ENCODE data around the gene MARK1. TPM values are rescaled to one million over a fixed set of nuclear protein-coding genes. Genes with fewer than 3 reads are reported as not detected.

Gene MARK1
- total RNA-seq, 4 donors from 2014 or later = 13.0 to 32.9 (median 21.1) TPM

- WGBS, 2 donors (ENCODE audit: low coverage in 1 of 2) = 67 to 69% methylated on average over 4 of the region's 4 CpGs
Observed at GRCh38 chr1:220631238-220631815, 103.4 kb downstream of the MARK1 start.

GRCh38 chr1:220637759-220638158 is 109.8 kb downstream of the MARK1 start:
- TF ChIP-seq POLR2A (IDR thresholded peaks at IDR 0.05) (no peak), POLR2AphosphoS5 (IDR thresholded peaks at IDR 0.05) (no peak), CTCF (IDR thresholded peaks at IDR 0.05) (no peak), EP300 (IDR thresholded peaks at IDR 0.05) (no peak)
- Histone ChIP-seq H3K4me3 (no peak overlapping the region), H3K4me1 (no peaks in the 10 kb centered on the region), H3K9me3 (no peaks in the 10 kb centered on the region), H3K27ac (no peak overlapping the region), H3K27me3 (no peaks in the 10 kb centered on the region), H3K36me3 (peaks cover 0 to 51% of the 10 kb centered on the region in 2 donors)
- 93 to 100% methylated on average over 1 of the region's 1 CpG for WGBS, 2 donors (ENCODE audit: low coverage in 1 of 2)
- no peak for ATAC-seq

More at GRCh38 chr1:220631238-220631815, 103.4 kb downstream of the MARK1 start:
- H3K27ac ChIP-seq = no peak overlapping the region
- ATAC-seq = no peak
- no peaks in the 10 kb centered on the region for H3K27me3 ChIP-seq
- H3K4me1 ChIP-seq = no peaks in the 10 kb centered on the region
- H3K36me3 ChIP-seq = peaks cover 0 to 19% of the 10 kb centered on the region in 2 donors
- no peaks in the 10 kb centered on the region for H3K9me3 ChIP-seq
- TF ChIP-seq EP300 (IDR thresholded peaks at IDR 0.05) (no peak), POLR2AphosphoS5 (IDR thresholded peaks at IDR 0.05) (no peak), CTCF (IDR thresholded peaks at IDR 0.05) (no peak), POLR2A (IDR thresholded peaks at IDR 0.05) (no peak)
- no peak overlapping the region for H3K4me3 ChIP-seq

- H3K9me3 ChIP-seq = no peaks in the 10 kb centered on the region
- peaks cover 0 to 27% of the 10 kb centered on the region in 2 donors for H3K36me3 ChIP-seq
- no peaks in the 10 kb centered on the region for H3K4me1 ChIP-seq
- no CpG with 5 or more reads among the region's 4 CpGs for WGBS, 2 donors (ENCODE audit: low coverage in 1 of 2)
- H3K27me3 ChIP-seq = no peaks in the 10 kb centered on the region
- no peak overlapping the region for H3K4me3 ChIP-seq
- TF ChIP-seq CTCF (IDR thresholded peaks at IDR 0.05) = no peak
- no peak overlapping the region for H3K27ac ChIP-seq
- ATAC-seq = no peak
Observed at GRCh38 chr1:220642285-220642684, 114.3 kb downstream of the MARK1 start.

GRCh38 chr1:220652995-220653394 is 125.1 kb downstream of the MARK1 start:
- 63 to 90% methylated on average over 2 to 13 of the region's 13 CpGs for WGBS, 2 donors (ENCODE audit: low coverage in 1 of 2)
- TF ChIP-seq CTCF (IDR thresholded peaks at IDR 0.05) (no peak), POLR2AphosphoS5 (IDR thresholded peaks at IDR 0.05) (no peak), POLR2A (IDR thresholded peaks at IDR 0.05) (no peak), EP300 (IDR thresholded peaks at IDR 0.05) (no peak)
- Histone ChIP-seq H3K4me1 (no peaks in the 10 kb centered on the region), H3K4me3 (no peak overlapping the region), H3K36me3 (peaks cover 0 to 67% of the 10 kb centered on the region in 2 donors), H3K27ac (no peak overlapping the region), H3K9me3 (no peaks in the 10 kb centered on the region), H3K27me3 (no peaks in the 10 kb centered on the region)
- no peak for ATAC-seq

- peaks cover 0 to 76% of the 10 kb centered on the region in 2 donors for H3K36me3 ChIP-seq
- no peaks in the 10 kb centered on the region for H3K9me3 ChIP-seq
- WGBS, 2 donors (ENCODE audit: low coverage in 1 of 2) = 90 to 100% methylated on average over 1 of the region's 1 CpG
- no peak overlapping the region for H3K4me3 ChIP-seq
- no peak overlapping the region for H3K27ac ChIP-seq
- ATAC-seq = no peak
- TF ChIP-seq EP300 (IDR thresholded peaks at IDR 0.05) (no peak), POLR2AphosphoS5 (IDR thresholded peaks at IDR 0.05) (no peak), POLR2A (IDR thresholded peaks at IDR 0.05) (no peak), CTCF (IDR thresholded peaks at IDR 0.05) (no peak)
- no peaks in the 10 kb centered on the region for H3K27me3 ChIP-seq
- no peaks in the 10 kb centered on the region for H3K4me1 ChIP-seq
Observed at GRCh38 chr1:220655509-220655908, 127.6 kb downstream of the MARK1 start.
